ENCODE measurements around the gene ZNF22.

Gene ZNF22

DNA sequence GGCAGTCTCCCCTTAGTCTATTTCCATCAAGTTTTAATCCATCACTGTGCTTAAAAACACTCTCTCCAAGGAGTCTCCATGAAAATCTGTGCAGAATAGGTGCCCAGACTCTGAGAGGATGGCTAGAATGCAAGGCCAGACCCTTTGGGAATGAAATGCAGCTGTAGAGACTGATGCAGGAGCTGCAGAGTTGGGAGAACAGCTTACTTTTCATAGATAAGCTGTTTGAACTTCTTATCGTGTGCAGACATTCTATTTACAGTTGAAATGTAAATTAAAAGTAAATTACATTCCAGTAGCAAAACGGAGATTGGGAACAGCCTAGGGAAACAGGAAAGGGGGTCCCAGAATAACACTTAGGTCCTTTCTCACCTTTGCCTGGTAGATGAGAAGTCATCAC, 14.9 kb downstream of the ZNF22 start:
- DNase-seq (ENCODE audit: low spot score) = no peak

DNA sequence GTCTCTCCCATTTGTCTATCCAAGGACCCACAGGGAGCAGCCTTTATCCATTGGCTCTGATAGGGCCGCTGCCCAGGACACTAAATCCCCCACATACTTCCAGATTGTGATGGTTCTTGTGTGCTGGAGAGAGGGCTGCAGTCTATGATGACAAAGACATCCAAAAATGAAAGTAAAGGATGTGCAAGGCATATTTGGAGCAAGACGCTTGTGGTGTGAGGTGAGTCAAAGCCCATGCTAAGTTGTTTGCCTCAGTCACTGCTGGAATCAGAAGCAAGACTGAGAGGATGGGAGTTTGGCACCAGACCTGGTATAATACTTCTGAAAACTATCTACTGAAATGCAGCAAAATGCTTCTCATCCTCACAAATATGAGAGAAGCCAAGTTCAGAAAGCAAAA, 22.7 kb downstream of the ZNF22 start:
- peak; percentile 7 for DNase-seq (ENCODE audit: low spot score)

DNA sequence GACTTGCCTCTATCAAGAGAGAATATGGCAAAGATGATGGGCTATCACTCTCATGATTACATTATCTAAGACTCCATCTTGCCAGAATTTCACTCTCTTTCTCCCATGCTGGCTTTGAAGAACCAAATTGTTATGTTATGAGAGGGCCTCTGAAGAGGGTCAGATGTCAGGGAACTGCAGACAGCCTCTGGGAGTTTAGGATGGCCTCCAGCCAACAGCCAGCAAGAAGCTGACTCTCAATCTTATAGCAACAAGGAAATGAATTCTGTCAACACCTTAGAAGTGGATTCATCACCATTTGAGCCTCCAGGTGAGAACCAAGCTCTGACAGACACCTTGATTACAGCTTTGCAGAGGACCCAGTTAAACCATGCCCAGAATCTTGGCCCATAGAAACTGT, 33.6 kb downstream of the ZNF22 start:
- DNase-seq (ENCODE audit: low spot score) = no peak

DNA sequence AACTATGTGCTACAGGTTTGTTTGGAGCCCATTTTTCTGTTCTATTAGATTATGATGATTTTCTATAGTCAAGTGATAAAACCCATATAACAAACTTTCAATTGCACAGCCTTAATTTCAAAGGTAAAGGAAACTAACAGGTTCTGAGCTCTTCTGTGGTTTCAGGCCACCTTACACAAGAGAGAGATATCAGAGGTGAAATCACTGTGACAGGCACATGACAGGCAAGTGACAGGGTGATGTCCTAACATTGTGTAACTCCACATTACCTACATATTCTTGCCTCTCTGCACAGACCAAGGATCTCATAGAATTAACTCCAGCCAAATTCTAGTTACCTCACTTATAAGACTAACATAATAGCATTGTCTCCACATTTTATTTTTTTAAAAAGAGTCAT, 35.0 kb downstream of the ZNF22 start:
- DNase-seq (ENCODE audit: low spot score) = no peak

DNA sequence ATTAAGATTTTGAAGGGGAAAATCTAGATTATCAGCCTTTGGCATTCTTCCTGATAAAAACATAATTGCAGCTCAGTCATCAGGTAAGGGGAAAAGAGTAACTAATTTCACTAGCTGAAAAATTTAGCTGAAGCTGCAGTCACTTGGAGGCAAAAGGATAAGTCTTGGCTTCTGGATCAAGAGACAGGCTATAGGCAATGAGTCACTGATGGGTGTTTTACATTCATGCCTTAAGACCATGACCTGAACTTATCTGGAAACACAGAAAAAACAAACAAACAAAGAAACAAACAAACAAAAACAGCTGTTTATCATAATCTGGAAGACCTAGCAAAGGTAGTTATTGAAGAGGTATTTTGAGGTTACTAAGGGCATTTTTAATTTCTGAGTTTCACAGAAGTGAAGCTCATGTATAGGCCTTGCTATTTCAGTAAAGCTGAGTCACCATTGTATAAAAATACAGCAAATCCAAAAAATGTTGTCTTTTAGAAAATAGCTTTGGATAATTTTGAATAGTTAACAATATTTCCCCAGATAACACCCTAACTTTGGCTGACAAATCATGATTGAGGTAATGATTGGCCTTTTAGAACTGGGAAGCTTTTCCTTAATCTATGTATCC, 40.3 kb downstream of the ZNF22 start:
- DNase-seq (ENCODE audit: low spot score) = no peak

DNA sequence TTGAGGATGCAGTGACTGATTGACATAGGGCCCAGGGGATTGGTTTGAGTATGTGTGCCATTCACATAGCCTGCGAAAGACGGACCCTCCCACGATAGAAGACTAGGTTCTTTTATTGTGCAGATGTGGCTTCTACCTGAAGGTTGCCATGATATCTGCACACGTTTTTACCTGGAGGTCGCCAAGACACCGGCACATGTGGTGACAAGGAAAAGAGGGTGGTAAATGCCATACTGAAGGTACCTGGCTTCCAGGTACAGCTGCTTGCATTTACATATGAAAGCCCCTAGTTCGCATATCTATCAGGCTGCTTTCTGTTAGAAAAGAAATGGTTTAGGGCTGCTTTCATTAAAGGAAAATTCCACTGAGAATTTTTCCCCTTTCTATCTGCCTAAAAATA, 43.6 kb downstream of the ZNF22 start:
- no peak for DNase-seq (ENCODE audit: low spot score)

DNA sequence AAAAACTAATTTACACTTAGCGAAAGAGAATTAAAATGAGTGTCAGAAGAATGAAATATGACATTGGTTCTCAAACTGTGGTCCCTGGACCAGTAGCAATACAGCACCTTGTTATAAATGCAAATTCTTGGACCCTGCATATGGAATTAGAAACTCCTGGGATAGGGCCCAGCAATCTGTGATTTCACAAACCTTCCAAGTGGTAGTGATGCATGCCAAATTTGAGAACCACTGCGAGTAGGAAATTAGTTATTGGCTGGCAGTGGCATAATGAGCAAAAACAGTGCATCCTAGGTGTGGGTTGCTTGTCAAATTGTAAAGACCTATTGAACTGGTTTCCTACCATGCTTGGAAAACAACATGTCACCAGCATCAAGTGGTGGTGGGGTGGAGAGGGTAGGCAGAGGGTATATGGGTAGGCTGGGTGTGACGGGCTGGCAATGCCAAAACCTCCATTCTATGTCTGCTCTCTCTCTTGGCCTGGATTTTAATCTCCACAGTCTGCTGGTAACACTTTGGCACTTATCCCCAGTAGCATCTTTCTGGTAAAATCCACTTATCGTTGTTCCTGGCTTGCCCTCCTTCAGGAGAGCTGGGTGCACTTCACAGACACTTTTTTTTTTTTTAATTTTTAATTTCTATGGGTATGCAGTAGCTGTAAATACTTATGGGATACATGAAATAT, 50.0 kb downstream of the ZNF22 start:
- DNase-seq (ENCODE audit: low spot score) = no peak

DNA sequence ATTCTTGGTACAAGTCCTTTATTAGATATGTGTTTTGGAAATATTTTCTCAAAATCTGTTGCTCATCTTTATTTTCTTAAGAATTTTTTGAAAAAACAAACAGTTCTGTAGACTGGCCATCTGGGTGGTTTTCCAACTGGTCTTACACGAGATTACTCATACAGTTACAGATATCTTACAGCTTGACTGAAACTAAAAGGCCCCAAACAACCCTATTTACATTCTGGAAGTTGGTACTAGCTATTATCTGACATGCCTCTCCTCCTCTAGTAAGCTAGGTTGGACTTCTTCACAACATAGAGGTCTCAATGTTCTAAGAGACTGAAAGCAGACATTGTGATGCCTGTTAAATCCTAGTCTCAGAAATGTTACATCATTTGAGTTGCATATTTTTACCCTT, 52.0 kb downstream of the ZNF22 start:
- DNase-seq (ENCODE audit: low spot score) = no peak

DNA sequence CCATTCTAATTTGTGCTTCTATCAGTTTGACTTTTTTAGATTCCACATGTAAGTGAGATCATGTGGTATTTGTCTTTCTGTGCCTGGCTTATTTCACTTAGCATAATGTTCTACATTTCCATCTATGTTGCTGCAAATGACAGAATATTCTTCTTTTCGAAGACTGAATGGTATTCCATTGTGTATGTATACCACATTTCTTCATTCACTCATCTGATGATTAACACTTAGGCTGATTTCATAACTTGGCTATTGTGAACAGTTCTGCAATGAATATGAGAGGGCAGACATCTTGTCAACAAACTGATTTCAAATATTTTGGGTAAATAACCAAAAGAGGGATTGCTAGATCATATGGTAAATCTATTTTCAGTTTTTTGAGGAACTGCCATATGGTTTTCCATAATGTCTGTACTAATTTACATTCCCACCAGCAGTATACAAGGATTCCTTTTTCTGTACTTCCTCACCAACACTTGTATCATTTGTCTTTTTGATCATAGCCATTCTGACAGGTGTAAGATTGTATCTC, 52.9 kb downstream of the ZNF22 start:
- no peak for DNase-seq (ENCODE audit: low spot score)
